ENCODE results near the gene PGM3.

PGM3 gene, protein sequence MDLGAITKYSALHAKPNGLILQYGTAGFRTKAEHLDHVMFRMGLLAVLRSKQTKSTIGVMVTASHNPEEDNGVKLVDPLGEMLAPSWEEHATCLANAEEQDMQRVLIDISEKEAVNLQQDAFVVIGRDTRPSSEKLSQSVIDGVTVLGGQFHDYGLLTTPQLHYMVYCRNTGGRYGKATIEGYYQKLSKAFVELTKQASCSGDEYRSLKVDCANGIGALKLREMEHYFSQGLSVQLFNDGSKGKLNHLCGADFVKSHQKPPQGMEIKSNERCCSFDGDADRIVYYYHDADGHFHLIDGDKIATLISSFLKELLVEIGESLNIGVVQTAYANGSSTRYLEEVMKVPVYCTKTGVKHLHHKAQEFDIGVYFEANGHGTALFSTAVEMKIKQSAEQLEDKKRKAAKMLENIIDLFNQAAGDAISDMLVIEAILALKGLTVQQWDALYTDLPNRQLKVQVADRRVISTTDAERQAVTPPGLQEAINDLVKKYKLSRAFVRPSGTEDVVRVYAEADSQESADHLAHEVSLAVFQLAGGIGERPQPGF

DNA sequence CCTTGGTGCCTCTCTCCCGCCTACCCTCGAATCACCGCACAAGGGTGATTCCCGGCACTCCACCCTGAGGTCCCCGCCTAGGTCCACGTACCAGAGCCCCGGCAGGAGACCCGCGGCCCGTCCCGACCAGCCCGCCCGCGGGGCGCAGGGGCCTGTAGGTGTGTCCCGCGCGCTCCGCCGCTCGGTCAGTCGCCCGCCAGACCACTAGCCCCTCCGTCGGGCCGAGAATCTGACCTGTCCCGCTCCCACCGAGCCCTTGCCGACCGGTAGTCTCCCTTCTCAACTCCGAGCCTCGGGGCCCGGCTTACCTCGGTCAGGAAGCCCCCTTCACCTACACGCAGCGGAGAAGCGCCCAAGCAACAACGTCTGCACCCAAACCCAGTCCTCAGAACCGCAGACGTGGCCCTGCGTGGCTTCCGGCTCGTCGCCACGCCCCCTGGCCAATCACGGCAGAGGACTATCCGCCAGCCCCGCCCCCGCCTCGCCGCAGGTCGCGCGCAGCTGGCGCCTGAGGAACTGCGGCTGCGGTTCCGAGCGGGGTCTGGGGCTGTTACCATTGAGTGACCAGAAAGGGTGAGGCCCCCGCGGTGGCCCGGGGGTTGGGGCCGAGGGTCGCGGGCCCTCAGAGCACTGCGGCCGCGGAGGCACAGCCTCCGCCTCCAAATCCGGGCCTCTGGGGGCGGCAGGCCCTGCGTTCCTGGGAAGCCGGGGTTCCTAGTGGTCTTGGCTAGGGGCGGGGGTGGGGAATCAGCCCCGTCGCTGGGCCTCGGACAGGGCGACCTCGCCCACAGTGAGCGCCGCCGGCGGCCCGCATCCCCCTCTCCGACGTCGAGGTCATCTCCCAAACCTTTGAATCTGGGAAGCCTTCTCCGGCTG, at the start of gene PGM3, which contains the start of gene RWDD2A:
TSS of gene PGM3 (minus strand) at position 395 of the 876 bp plus-strand sequence. CDS start 2,253 bp downstream, outside the sequence.
TSS of gene RWDD2A (plus strand) at position 487 of the 876 bp plus-strand sequence. CDS start 1,095 bp downstream, outside the sequence.
- in situ Hi-C loops (cut with MboI; ENCODE audit: low pct_unique_long_range_greater_than_20kb, low sequenced_read_pairs, unreplicated experiment): no loop called here
- DNase-seq (ENCODE audit: low spot score): peak; percentile 99
- TF ChIP-seq, protein P1, sequence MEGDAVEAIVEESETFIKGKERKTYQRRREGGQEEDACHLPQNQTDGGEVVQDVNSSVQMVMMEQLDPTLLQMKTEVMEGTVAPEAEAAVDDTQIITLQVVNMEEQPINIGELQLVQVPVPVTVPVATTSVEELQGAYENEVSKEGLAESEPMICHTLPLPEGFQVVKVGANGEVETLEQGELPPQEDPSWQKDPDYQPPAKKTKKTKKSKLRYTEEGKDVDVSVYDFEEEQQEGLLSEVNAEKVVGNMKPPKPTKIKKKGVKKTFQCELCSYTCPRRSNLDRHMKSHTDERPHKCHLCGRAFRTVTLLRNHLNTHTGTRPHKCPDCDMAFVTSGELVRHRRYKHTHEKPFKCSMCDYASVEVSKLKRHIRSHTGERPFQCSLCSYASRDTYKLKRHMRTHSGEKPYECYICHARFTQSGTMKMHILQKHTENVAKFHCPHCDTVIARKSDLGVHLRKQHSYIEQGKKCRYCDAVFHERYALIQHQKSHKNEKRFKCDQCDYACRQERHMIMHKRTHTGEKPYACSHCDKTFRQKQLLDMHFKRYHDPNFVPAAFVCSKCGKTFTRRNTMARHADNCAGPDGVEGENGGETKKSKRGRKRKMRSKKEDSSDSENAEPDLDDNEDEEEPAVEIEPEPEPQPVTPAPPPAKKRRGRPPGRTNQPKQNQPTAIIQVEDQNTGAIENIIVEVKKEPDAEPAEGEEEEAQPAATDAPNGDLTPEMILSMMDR (IDR thresholded peaks at IDR 0.05; ENCODE audit: extremely low read depth, insufficient read depth, missing control alignments): no peak

DNA sequence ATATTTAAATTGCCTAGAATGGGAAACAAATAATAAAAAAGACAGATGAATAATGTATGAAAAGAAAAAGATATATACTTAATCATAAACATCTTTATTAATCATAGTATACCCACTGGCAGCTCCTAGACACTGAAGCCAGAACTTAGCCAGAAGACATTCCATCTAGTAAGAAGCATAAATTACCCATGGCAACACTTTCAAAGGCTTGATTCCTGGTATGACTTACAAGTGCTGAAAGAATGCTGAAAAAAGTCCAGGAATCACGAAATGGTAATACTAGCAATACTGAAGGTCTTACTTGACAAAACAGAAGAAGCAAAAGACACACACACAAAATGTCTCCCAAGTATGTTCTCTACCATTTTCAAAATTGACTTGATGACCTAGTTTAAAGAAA, 38.1 kb upstream of the PGM3 start:
- DNase-seq (ENCODE audit: low spot score): no peak
- TF ChIP-seq, protein P1 (IDR thresholded peaks at IDR 0.05; ENCODE audit: extremely low read depth, insufficient read depth, missing control alignments): no peak
- in situ Hi-C loops (cut with MboI; ENCODE audit: low pct_unique_long_range_greater_than_20kb, low sequenced_read_pairs, unreplicated experiment): loop anchor here (10.0 kb wide), 1 partner anchor 284 kb away; the partner anchor contains the start of gene PRSS35

DNA sequence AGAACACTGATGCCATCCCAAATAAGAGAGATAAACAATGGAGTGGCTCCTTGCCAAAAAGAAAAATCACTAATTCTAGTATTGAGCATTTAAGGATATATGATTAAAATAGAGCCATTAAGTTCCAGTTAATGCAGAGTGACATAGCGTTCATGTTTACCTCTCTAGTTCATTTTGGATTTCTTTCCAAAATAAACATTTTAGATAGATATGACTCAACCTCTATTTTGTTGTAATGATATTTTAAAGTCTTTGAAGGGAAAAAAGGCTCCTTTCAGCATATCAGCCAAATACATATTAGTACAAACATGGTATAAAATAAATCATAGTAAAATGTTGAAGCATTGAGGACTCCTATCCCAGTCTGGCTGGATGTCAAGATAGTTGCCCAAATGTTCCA, 33.5 kb upstream of the PGM3 start:
- DNase-seq (ENCODE audit: low spot score): no peak
- in situ Hi-C loops (cut with MboI; ENCODE audit: low pct_unique_long_range_greater_than_20kb, low sequenced_read_pairs, unreplicated experiment): no loop called here
- TF ChIP-seq, protein P1 (IDR thresholded peaks at IDR 0.05; ENCODE audit: extremely low read depth, insufficient read depth, missing control alignments): no peak

DNA sequence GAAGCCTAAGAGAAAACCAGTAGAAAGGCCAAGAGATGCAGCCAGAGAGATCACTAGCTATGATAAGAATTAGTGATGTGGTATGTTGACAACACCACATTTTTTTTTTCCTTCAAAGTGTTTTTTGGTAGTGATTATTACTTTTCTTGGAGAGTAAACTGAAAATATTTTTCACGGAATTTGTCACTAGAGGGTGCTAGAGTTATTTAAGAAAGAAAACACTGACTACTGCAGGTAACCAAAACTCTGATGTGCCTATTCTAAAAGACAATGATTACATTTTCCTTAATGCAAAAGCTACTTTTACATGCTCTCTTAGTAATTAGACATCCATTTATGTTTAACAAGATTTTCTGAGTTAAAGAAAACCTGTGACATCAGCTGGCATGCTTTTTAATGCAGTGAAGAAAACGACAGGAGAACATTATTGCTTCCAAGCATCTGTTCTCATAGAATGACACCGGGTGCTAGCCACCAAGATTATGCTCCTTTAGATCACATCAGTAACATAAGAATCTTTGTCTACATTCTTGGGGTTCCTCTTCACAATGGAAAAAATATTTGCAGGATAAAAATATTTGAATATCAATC, 28.9 kb upstream of the PGM3 start:
- in situ Hi-C loops (cut with MboI; ENCODE audit: low pct_unique_long_range_greater_than_20kb, low sequenced_read_pairs, unreplicated experiment): loop anchor here (5.0 to 25.0 kb wide), 2 partner anchors 155 to 985 kb away; partner anchors contain the start of genes DOP1A, IBTK and UBE3D
- TF ChIP-seq, protein P1 (IDR thresholded peaks at IDR 0.05; ENCODE audit: extremely low read depth, insufficient read depth, missing control alignments): peak; percentile 51
- DNase-seq (ENCODE audit: low spot score): peak; percentile 17

DNA sequence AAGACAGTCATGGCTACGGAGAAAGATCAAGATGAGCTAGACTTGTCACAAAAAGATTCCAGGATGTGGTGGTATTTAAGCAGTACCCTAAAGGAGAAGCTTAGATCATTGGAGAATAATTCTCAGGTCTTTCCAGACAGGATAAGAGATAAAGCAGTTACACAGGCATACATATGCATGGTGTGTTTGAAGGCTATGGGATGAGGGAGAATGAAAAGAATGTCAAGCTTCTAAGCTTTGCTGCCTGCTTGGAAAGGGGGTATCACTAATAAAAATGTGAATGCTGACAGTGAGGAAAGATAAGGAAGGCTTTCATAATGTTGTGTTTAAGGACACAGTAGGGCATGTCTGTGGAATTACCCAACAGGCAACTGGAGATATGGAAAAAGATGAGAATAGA, 28.2 kb upstream of the PGM3 start:
- TF ChIP-seq, protein P1 (IDR thresholded peaks at IDR 0.05; ENCODE audit: extremely low read depth, insufficient read depth, missing control alignments): no peak
- in situ Hi-C loops (cut with MboI; ENCODE audit: low pct_unique_long_range_greater_than_20kb, low sequenced_read_pairs, unreplicated experiment): loop anchor here (5.0 to 25.0 kb wide), 2 partner anchors 154 to 984 kb away; partner anchors contain the start of genes DOP1A, IBTK and UBE3D
- no peak for DNase-seq (ENCODE audit: low spot score)
